PC-3 (cell line): ENCODE measurements around the gene LRRC63. TPM values are rescaled to one million over a fixed set of nuclear protein-coding genes. Genes with fewer than 3 reads are reported as not detected.
"Not testable (repeated sequence)": the region's sequence is repeated elsewhere in the genome, so short reads cannot be mapped to it uniquely, and the experiment has no call there.

Experiments
- ATAC-seq: fragments of 200-7000 bp; cut with Tn5 transposase; 2 replicates; pipeline ENCODE4 v1.9.1; 2020; ENCODE audit warnings: mild to moderate bottlenecking, moderate library complexity
- BruUV-seq: library from RNA; stranded (reverse); fragments of 400-500 nt; replicated peaks from 2 replicates; lab custom pipeline; 2021; lab: Mats Ljungman, UMichigan
- CTCF ChIA-PET: fragments of 300-600 bp; sonication (Branson Sonifier 250); formaldehyde crosslinking; loops from one replicate; lab custom pipeline; 2022; ENCODE audit warnings: antibody characterized with exemption; lab: Charles Lee
- POLR2A ChIA-PET: fragments of 300-600 bp; sonication (Branson Sonifier 250); formaldehyde crosslinking; loops from one replicate; lab custom pipeline; 2022; ENCODE audit warnings: antibody characterized with exemption; ENCODE audit not compliant: unreplicated experiment; lab: Charles Lee
- DNase-seq: peaks from one replicate; pipeline ENCODE4 v3.0.0-alpha.2; 2015
- H2AFZ ChIP-seq: fragments of 300-600 bp; sonication (generic); 2 replicates; pipeline ENCODE4 v1.6.0; 2016; ENCODE audit warnings: antibody characterized with exemption, low read length
- H3F3A ChIP-seq: fragments of 300-600 bp; sonication (generic); one replicate; pipeline ENCODE4 v1.6.0; 2017; ENCODE audit warnings: antibody characterized with exemption, low read length, control low read depth, mild to moderate bottlenecking; ENCODE audit not compliant: unreplicated experiment
- H3K27ac ChIP-seq: fragments of 300-600 bp; sonication (generic); 2 replicates; pipeline ENCODE4 v1.5.1; 2016; ENCODE audit warnings: mild to moderate bottlenecking, low read length
- H3K27me3 ChIP-seq: fragments of 300-600 bp; sonication (generic); 2 replicates; pipeline ENCODE4 v1.6.1; 2016; ENCODE audit warnings: low read length, mixed read lengths
- H3K36me3 ChIP-seq: fragments of 300-600 bp; sonication (generic); 2 replicates; pipeline ENCODE4 v1.6.1; 2016; ENCODE audit warnings: low read depth, mixed run types, low read length, mixed read lengths
- H3K4me1 ChIP-seq: fragments of 300-600 bp; sonication (generic); 2 replicates; pipeline ENCODE4 v1.5.1; 2016; ENCODE audit warnings: low read length; ENCODE audit not compliant: insufficient read depth
- H3K4me2 ChIP-seq: fragments of 300-600 bp; sonication (generic); 2 replicates; pipeline ENCODE4 v1.6.0; 2016; ENCODE audit warnings: low read length
- H3K4me3 ChIP-seq: fragments of 300-600 bp; sonication (generic); 2 replicates; pipeline ENCODE4 v1.5.1; 2016; ENCODE audit warnings: mild to moderate bottlenecking, low read length, mixed read lengths
- H3K79me2 ChIP-seq: fragments of 300-600 bp; sonication (generic); 2 replicates; pipeline ENCODE4 v1.6.1; 2017; ENCODE audit warnings: low read length, mixed read lengths
- H3K9ac ChIP-seq: fragments of 300-600 bp; sonication (generic); 2 replicates; pipeline ENCODE4 v1.6.0; 2016; ENCODE audit warnings: mild to moderate bottlenecking, low read length
- H3K9me2 ChIP-seq: fragments of 300-600 bp; sonication (generic); replicated peaks from 2 replicates; pipeline ENCODE4 v1.6.1; 2016; ENCODE audit warnings: mixed run types, low read length, mixed read lengths
- H3K9me3 ChIP-seq: fragments of 300-600 bp; sonication (generic); 2 replicates; pipeline ENCODE4 v1.6.1; 2016; ENCODE audit warnings: low read length, mixed read lengths
- H4K20me1 ChIP-seq: fragments of 300-600 bp; sonication (generic); 2 replicates; pipeline ENCODE4 v1.6.1; 2016; ENCODE audit warnings: low read length, mixed read lengths
- EZH2 ChIP-seq: fragments of 300-600 bp; sonication (generic); IDR thresholded peaks from one replicate; pipeline ENCODE4 v1.6.1; 2017; ENCODE audit warnings: antibody characterized with exemption, mild to moderate bottlenecking, low read length; ENCODE audit not compliant: unreplicated experiment
- EZH2phosphoT487 ChIP-seq: fragments of 300-600 bp; sonication (generic); IDR thresholded peaks from 2 replicates; pipeline ENCODE4 v1.6.1; 2018; ENCODE audit warnings: mild to moderate bottlenecking, antibody characterized with exemption, low read length, borderline replicate concordance
- intact Hi-C: fragments of 100-400 bp; cut with micrococcal nuclease; formaldehyde crosslinking; loops from 2 replicates; pipeline ENCODE4 v1.9.0; 2023
- total RNA-seq: library from RNA; depleted of rRNA; stranded (reverse); fragments of >200 nt; gene quantifications from 2 replicates; pipeline ENCODE4 v1.2.3, GENCODE V29; 2014
- TF ChIP-seq, protein P1 (sequence below): fragments of 300-600 bp; sonication (generic); conservative IDR thresholded peaks from 2 replicates; pipeline ENCODE4 v1.5.1; 2017; ENCODE audit warnings: antibody characterized with exemption, low read depth, mild to moderate bottlenecking, low read length

LRRC63 gene
- total RNA-seq, 1 experiment from 2014 or later, result 0.26 TPM

DNA sequence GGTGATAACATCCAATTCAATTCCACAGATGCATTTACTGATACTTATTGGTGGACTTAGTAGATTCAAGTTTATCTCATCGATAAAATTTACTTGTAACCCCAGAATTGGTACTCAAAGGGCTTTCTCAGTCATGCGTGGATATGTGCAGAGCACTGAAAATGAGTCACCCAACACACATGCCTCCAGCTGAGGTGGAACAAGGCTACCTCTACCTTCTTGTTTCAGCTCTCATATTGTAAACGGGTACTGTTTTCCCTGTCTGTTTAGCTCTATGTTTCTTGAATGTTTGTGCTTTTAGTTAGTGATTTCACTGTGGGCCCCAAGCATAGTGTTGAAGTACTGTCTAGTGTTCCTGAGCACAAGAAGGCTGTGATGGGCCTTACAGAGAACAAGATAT, 1.5 kb downstream of the LRRC63 start:
- no peaks in the 10 kb centered on the region for H4K20me1 ChIP-seq
- peak overlapping the region; percentile 33; the same call in 1 of the 2 replicates for H3K4me2 ChIP-seq
- DNase-seq (peak; percentile 18), ATAC-seq (no peak)
- TF ChIP-seq, protein P1, sequence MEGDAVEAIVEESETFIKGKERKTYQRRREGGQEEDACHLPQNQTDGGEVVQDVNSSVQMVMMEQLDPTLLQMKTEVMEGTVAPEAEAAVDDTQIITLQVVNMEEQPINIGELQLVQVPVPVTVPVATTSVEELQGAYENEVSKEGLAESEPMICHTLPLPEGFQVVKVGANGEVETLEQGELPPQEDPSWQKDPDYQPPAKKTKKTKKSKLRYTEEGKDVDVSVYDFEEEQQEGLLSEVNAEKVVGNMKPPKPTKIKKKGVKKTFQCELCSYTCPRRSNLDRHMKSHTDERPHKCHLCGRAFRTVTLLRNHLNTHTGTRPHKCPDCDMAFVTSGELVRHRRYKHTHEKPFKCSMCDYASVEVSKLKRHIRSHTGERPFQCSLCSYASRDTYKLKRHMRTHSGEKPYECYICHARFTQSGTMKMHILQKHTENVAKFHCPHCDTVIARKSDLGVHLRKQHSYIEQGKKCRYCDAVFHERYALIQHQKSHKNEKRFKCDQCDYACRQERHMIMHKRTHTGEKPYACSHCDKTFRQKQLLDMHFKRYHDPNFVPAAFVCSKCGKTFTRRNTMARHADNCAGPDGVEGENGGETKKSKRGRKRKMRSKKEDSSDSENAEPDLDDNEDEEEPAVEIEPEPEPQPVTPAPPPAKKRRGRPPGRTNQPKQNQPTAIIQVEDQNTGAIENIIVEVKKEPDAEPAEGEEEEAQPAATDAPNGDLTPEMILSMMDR, result no peak
- TF ChIP-seq EZH2 (no peak), EZH2phosphoT487 (no peak)
- H3K9me2 ChIP-seq, result no peaks in the 10 kb centered on the region
- no peak overlapping the region for H2AFZ ChIP-seq
- POLR2A ChIA-PET, result no interaction called here
- H3F3A ChIP-seq, result no peaks in the 10 kb centered on the region
- H3K9me3 ChIP-seq, result no peaks in the 10 kb centered on the region
- H3K79me2 ChIP-seq, result peaks cover 7% of the 10 kb centered on the region; the same call in 1 of the 2 replicates
- H3K36me3 ChIP-seq, result no peaks in the 10 kb centered on the region
- intact Hi-C loops, result loop anchor here (5.0 kb wide), 1 partner anchor 74 kb away; no protein-coding TSS in a partner anchor
- H3K4me3 ChIP-seq, result no peak overlapping the region
- no TSS peak for BruUV-seq
- H3K9ac ChIP-seq, result no peak overlapping the region
- no peaks in the 10 kb centered on the region for H3K27me3 ChIP-seq
- CTCF ChIA-PET, result no interaction called here
- no peak overlapping the region for H3K27ac ChIP-seq
- peaks cover 24% of the 10 kb centered on the region for H3K4me1 ChIP-seq

DNA sequence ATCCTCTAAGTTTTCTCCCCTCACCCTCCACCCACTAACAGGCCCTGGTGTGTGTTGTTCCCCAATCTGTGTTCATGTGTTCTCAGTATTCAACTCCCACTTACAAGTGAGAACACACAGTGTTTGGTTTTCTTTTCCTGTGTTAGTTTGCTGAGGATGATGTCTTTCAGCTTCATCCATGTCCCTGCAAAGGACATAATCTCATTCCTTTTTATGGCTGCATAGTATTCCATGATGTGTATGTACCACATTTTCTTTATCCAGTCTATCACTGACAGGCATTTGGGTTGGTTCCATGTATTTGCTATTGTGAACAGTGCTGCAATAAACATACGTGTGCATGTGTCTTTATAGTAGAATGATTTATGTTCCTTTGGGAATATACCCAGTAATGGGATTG, 3.0 kb downstream of the LRRC63 start:
- POLR2A ChIA-PET, H3F3A ChIP-seq, H3K9me3 ChIP-seq, H3K27me3 ChIP-seq, H3K79me2 ChIP-seq, H4K20me1 ChIP-seq, H3K4me3 ChIP-seq, ATAC-seq, H3K4me2 ChIP-seq, BruUV-seq, H3K27ac ChIP-seq, H3K36me3 ChIP-seq, H3K9me2 ChIP-seq, CTCF ChIA-PET, DNase-seq, H3K9ac ChIP-seq, H2AFZ ChIP-seq: not testable (repeated sequence)
- peaks cover 15% of the 10 kb centered on the region for H3K4me1 ChIP-seq
- intact Hi-C loops, result loop anchor here (5.0 kb wide), 1 partner anchor 73 kb away; no protein-coding TSS in a partner anchor

GRCh38 chr13:46220234-46220633, 8.5 kb downstream of the LRRC63 start:
- DNase-seq, H3K9me2 ChIP-seq, H3K4me2 ChIP-seq, H3K4me1 ChIP-seq, H3K36me3 ChIP-seq, CTCF ChIA-PET, H3K4me3 ChIP-seq, H3K27ac ChIP-seq, H2AFZ ChIP-seq, intact Hi-C loops, BruUV-seq, H3F3A ChIP-seq, H3K9me3 ChIP-seq, H4K20me1 ChIP-seq, H3K79me2 ChIP-seq, H3K9ac ChIP-seq, ATAC-seq, H3K27me3 ChIP-seq: not testable (repeated sequence)
- POLR2A ChIA-PET, result interaction anchor here (0.7 kb wide), 1 partner anchor 58 kb away, joined by 3 read pairs; no protein-coding TSS in a partner anchor

DNA sequence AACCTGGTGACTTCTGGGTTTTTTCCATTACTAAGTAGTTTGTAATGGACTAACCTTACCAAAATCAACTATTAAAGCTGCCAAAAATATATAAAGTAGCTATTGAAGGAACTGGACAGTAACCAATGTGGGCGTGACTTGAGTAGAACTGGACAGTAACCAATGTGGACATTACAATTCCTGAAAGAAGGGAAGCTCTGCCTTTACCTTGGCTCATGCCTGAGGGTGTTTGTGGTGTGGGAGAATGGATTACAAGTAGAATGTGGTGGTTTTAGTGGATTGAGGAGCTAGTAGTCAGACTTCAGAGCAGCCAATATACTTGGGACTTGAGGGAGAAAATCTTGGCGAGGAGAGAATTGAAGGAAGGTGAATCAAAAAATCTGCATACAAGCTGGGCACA, 17.5 kb downstream of the LRRC63 start:
- Histone ChIP-seq H3K79me2 (no peaks in the 10 kb centered on the region), H2AFZ (no peak overlapping the region), H3K36me3 (no peaks in the 10 kb centered on the region), H4K20me1 (no peaks in the 10 kb centered on the region), H3K27me3 (no peaks in the 10 kb centered on the region), H3K9me2 (no peaks in the 10 kb centered on the region), H3K4me3 (no peak overlapping the region), H3K9me3 (no peaks in the 10 kb centered on the region), H3K9ac (no peak overlapping the region), H3K27ac (no peak overlapping the region), H3K4me2 (no peak overlapping the region), H3K4me1 (no peaks in the 10 kb centered on the region), H3F3A (no peaks in the 10 kb centered on the region)
- peak; percentile 26 for DNase-seq
- ChIA-PET CTCF (no interaction called here), POLR2A (no interaction called here)
- ATAC-seq, result peak; percentile 70
- BruUV-seq, result no TSS peak
- TF ChIP-seq, protein P1, result no peak
- TF ChIP-seq EZH2phosphoT487 (no peak), EZH2 (no peak)
- intact Hi-C loops, result no loop called here
